GM13976 (cell line): ENCODE data around the gene KLHL26.

ENCODE experiments used
- DNase-seq: peaks from one replicate; pipeline ENCODE4 v3.0.0; 2012; ENCODE audit warnings: low spot score
- CTCF ChIP-seq: IDR thresholded peaks from 2 replicates; pipeline ENCODE4 v1.5.1; 2012; ENCODE audit warnings: borderline replicate concordance, mild to moderate bottlenecking; ENCODE audit not compliant: insufficient read depth; ENCODE audit errors: extremely low read depth, missing control alignments, control extremely low read depth
- in situ Hi-C: fragments of 300-500 bp; cut with MboI; formaldehyde crosslinking; loops from one replicate; pipeline ENCODE4 v1.12.0; 2022; ENCODE audit warnings: low sequenced_read_pairs, mixed read lengths, inconsistent platforms; ENCODE audit not compliant: unreplicated experiment

KLHL26 gene

GRCh38 chr19:18710186-18710585 is 73.4 kb downstream of the KLHL26 start:
- no peak for DNase-seq
- in situ Hi-C loops = no loop called here
- no peak for TF ChIP-seq CTCF

GRCh38 chr19:18710996-18711751 is 74.3 kb downstream of the KLHL26 start:
- no peak for DNase-seq
- TF ChIP-seq CTCF = no peak
- in situ Hi-C loops = no loop called here

- no peak for TF ChIP-seq CTCF
- in situ Hi-C loops = no loop called here
These were observed 75.1 kb downstream of the KLHL26 start for GRCh38 chr19:18711893-18712292.

GRCh38 chr19:18712981-18713380 is 76.2 kb downstream of the KLHL26 start:
- in situ Hi-C loops = no loop called here
- no peak for DNase-seq
- TF ChIP-seq CTCF = no peak

More at GRCh38 chr19:18711893-18712292, 75.1 kb downstream of the KLHL26 start:
- no peak for DNase-seq

- no peak for DNase-seq
- no peak for TF ChIP-seq CTCF
- in situ Hi-C loops = no loop called here
These were observed 76.8 kb downstream of the KLHL26 start for GRCh38 chr19:18713550-18714117.

- in situ Hi-C loops = no loop called here
- no peak for TF ChIP-seq CTCF
- no peak for DNase-seq
These were observed 78.6 kb downstream of the KLHL26 start for GRCh38 chr19:18715416-18715815.

GRCh38 chr19:18716857-18717256 is 80.0 kb downstream of the KLHL26 start:
- TF ChIP-seq CTCF = no peak
- in situ Hi-C loops = no loop called here
- no peak for DNase-seq
